DND-41 (cell line): Measurements from ENCODE around the gene PLCXD3.

Experiments used
- ATAC-seq: fragments of 200-7000 bp; cut with Tn5 transposase; 3 replicates; pipeline ENCODE4 v1.9.1; 2021; ENCODE audit warnings: low read depth; ENCODE audit not compliant: insufficient read depth
- DNase-seq: peaks from one replicate; pipeline ENCODE4 v3.0.0-alpha.2; 2020
- H2AFZ ChIP-seq: 2 replicates; pipeline ENCODE4 v1.6.0; 2012; ENCODE audit warnings: low read depth, low read length
- H3K27ac ChIP-seq: 2 replicates; pipeline ENCODE4 v1.5.1; 2012; ENCODE audit warnings: low read length, inconsistent platforms
- H3K27me3 ChIP-seq: fragments of 200-600 bp; sonication (generic); 2 replicates; pipeline ENCODE4 v1.6.0; 2012; ENCODE audit warnings: low read length, mild to moderate bottlenecking, inconsistent platforms; ENCODE audit not compliant: insufficient read depth, poor library complexity
- H3K36me3 ChIP-seq: 2 replicates; pipeline ENCODE4 v1.5.1; 2012; ENCODE audit warnings: low read length, inconsistent platforms; ENCODE audit not compliant: insufficient read depth
- H3K4me1 ChIP-seq: 2 replicates; pipeline ENCODE4 v1.5.1; 2012; ENCODE audit warnings: mild to moderate bottlenecking, low read length; ENCODE audit not compliant: insufficient read depth
- H3K4me2 ChIP-seq: 2 replicates; pipeline ENCODE4 v1.6.0; 2012; ENCODE audit warnings: mild to moderate bottlenecking, moderate library complexity, low read length, inconsistent platforms; ENCODE audit not compliant: insufficient read depth
- H3K4me3 ChIP-seq, 2 experiments: fragments of 200-600 bp in 1 of 2; shearing (Covaris generic) in 1 of 2; 2 replicates each; pipeline ENCODE4 v1.5.1; 2012 to 2016; ENCODE audit warnings: inconsistent platforms in 2 of 2, low read length in 2 of 2, mild to moderate bottlenecking in 2 of 2, low read depth in 1 of 2, moderate library complexity in 1 of 2
- H3K79me2 ChIP-seq: 2 replicates; pipeline ENCODE4 v1.6.0; 2012; ENCODE audit warnings: low read length, inconsistent platforms; ENCODE audit not compliant: insufficient read depth
- H3K9ac ChIP-seq: 2 replicates; pipeline ENCODE4 v1.6.0; 2012; ENCODE audit warnings: low read depth, mild to moderate bottlenecking, inconsistent platforms, low read length, moderate library complexity
- H3K9me3 ChIP-seq: 2 replicates; pipeline ENCODE4 v1.5.1; 2012; ENCODE audit warnings: low read length, moderate library complexity, mild to moderate bottlenecking, inconsistent platforms; ENCODE audit not compliant: insufficient read depth, severe bottlenecking
- H4K20me1 ChIP-seq: 2 replicates; pipeline ENCODE4 v1.6.0; 2012; ENCODE audit warnings: low read length; ENCODE audit not compliant: insufficient read depth
- EZH2 ChIP-seq: IDR thresholded peaks from 3 replicates; pipeline ENCODE4 v1.6.1; 2012; ENCODE audit warnings: borderline replicate concordance, low read depth, mild to moderate bottlenecking, moderate library complexity, low read length, inconsistent platforms; ENCODE audit not compliant: severe bottlenecking
- TF ChIP-seq, protein P1 (sequence below): IDR thresholded peaks from 2 replicates; pipeline ENCODE4 v1.5.1; 2012; ENCODE audit warnings: borderline replicate concordance, low read length, moderate library complexity, mild to moderate bottlenecking; ENCODE audit not compliant: poor library complexity, severe bottlenecking; ENCODE audit errors: extremely low read depth

PLCXD3 gene

DNA sequence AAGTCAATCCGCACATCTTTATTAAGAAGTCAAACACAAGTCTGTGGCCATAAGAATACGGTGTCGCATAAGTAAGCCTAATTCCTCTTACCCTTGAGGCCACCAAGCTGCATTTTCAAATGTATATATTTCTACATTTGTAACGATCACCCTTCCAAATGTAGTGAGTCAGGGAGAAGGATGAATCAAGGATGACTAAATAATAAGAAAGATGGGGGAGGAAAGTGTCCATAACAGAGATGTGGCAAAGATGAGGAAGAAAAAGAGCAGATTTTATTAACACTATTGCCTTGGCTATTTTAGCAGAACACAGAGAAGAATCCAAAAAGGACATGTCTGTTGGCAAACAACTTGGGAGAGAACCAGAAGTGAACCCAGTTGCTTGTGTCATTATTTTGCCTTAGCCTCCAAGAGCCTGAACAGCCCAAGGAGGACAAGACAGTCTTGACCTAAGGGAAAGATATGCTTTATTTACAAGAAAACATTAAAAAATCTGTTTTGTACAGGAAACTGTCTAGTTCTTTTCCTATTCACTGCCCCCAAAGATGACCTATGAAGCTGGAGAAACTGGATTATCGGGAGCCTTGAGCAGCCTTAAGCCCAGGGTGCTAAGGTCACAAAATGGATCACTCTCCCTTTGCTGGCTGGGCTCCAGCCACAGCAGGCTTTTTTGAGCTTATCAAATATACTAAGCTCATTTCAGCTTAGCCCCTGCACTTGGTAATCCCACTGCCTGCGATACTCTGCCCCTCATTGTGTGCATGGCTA, 101.5 kb downstream of the PLCXD3 start:
- no peaks in the 10 kb centered on the region for H3K9me3 ChIP-seq
- no peak overlapping the region for H3K27ac ChIP-seq
- H3K9ac ChIP-seq = no peak overlapping the region
- H3K79me2 ChIP-seq = no peaks in the 10 kb centered on the region
- H2AFZ ChIP-seq = no peak overlapping the region
- no peaks in the 10 kb centered on the region for H3K27me3 ChIP-seq
- no peaks in the 10 kb centered on the region for H4K20me1 ChIP-seq
- DNase-seq (no peak), ATAC-seq (no peak)
- no peaks in the 10 kb centered on the region for H3K36me3 ChIP-seq
- no peak overlapping the region for H3K4me2 ChIP-seq
- no peak overlapping the region for H3K4me3 ChIP-seq
- TF ChIP-seq EZH2 = no peak
- TF ChIP-seq, protein P1, sequence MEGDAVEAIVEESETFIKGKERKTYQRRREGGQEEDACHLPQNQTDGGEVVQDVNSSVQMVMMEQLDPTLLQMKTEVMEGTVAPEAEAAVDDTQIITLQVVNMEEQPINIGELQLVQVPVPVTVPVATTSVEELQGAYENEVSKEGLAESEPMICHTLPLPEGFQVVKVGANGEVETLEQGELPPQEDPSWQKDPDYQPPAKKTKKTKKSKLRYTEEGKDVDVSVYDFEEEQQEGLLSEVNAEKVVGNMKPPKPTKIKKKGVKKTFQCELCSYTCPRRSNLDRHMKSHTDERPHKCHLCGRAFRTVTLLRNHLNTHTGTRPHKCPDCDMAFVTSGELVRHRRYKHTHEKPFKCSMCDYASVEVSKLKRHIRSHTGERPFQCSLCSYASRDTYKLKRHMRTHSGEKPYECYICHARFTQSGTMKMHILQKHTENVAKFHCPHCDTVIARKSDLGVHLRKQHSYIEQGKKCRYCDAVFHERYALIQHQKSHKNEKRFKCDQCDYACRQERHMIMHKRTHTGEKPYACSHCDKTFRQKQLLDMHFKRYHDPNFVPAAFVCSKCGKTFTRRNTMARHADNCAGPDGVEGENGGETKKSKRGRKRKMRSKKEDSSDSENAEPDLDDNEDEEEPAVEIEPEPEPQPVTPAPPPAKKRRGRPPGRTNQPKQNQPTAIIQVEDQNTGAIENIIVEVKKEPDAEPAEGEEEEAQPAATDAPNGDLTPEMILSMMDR = no peak
- no peaks in the 10 kb centered on the region for H3K4me1 ChIP-seq

- H4K20me1 ChIP-seq = no peaks in the 10 kb centered on the region
- no peaks in the 10 kb centered on the region for H3K36me3 ChIP-seq
- ATAC-seq (no peak), DNase-seq (no peak)
- H3K9ac ChIP-seq = no peak overlapping the region
- no peaks in the 10 kb centered on the region for H3K79me2 ChIP-seq
- no peaks in the 10 kb centered on the region for H3K9me3 ChIP-seq
- H3K4me3 ChIP-seq = no peak overlapping the region
- H3K4me1 ChIP-seq = no peaks in the 10 kb centered on the region
- no peak overlapping the region for H3K27ac ChIP-seq
- TF ChIP-seq, protein P1 = no peak
- TF ChIP-seq EZH2 = no peak
- no peaks in the 10 kb centered on the region for H3K27me3 ChIP-seq
- no peak overlapping the region for H3K4me2 ChIP-seq
- no peak overlapping the region for H2AFZ ChIP-seq
These were observed 103.5 kb downstream of the PLCXD3 start for GRCh38 chr5:41406936-41407335.

GRCh38 chr5:41406424-41406823, 104.0 kb downstream of the PLCXD3 start:
- Histone ChIP-seq H3K36me3 (no peaks in the 10 kb centered on the region), H3K9me3 (no peaks in the 10 kb centered on the region), H4K20me1 (no peaks in the 10 kb centered on the region), H2AFZ (no peak overlapping the region), H3K4me3 (no peak overlapping the region), H3K27me3 (no peaks in the 10 kb centered on the region), H3K4me2 (no peak overlapping the region), H3K9ac (no peak overlapping the region), H3K4me1 (no peaks in the 10 kb centered on the region), H3K79me2 (no peaks in the 10 kb centered on the region), H3K27ac (no peak overlapping the region)
- DNase-seq = no peak
- no peak for TF ChIP-seq EZH2
- TF ChIP-seq, protein P1 = no peak
- ATAC-seq = no peak
